ENCODE results near the gene TOP2A. TPM values are rescaled to one million over a fixed set of nuclear protein-coding genes. Genes with fewer than 3 reads are reported as not detected.

Gene TOP2A
- total RNA-seq, 1 donor from 2014 or later, result 3.3 TPM

- H3K36me3 ChIP-seq, result peaks cover 52% of the 10 kb centered on the region
Observed at GRCh38 chr17:40349477-40349894, 68.2 kb downstream of the TOP2A start.

DNA sequence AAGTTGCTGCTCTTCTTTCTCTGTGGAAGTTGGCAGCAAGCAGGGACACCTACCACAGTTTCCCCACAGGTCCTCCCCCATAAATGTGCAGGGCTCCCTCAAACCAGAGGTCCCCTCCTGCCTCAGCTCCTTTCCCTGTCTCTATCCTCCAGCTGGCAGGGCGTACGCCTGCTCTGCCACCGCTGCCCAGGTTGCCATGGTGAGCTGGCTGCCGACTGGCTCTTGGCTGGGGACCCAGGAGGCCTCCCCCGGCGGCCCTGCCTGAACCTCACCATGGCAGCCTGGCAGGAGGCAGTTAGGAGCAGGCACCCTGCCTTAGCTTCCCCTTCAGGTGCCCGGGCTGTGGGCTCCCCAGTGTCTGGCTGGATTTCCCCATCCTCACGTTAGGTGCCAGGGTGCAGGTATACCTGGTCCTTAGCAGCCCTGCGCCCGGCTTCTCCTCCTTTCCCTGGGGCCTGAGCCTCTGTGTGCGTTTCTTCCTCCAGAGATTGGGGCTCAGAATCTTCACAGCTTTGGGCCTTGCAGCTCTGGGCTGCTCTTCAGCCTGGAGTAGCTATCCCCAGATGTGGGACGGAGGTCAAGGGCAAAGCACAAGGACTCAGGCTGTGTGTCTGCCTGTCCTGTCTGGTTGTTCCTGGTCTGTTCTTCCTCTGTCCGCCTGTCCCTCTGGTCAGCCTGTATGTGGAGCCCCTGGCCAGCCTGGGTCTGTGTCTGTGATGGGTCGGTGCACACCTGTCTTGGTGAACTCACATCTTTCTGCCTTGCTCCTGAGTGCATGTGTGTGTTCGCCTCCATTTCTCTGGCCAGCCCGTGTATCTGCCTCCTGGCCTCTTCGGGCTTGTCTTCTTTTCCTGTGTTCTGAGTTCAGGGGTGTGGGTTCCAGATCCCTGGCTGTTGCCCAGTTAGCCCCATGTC is 68.9 kb downstream of the TOP2A start:
- intact Hi-C loops (cut with DNase I), result no loop called here
- Histone ChIP-seq H3K9me3 (no peaks in the 10 kb centered on the region), H3K27me3 (no peaks in the 10 kb centered on the region), H3K36me3 (peaks cover 45% of the 10 kb centered on the region), H3K27ac (peak overlapping the region; percentile 55), H3K4me3 (no peak overlapping the region), H3K4me1 (peaks cover 68% of the 10 kb centered on the region)
- no peak for TF ChIP-seq CTCF (IDR thresholded peaks at IDR 0.05)
- DNase-seq, result peak; percentile 82
- no peak for ATAC-seq

More at GRCh38 chr17:40349477-40349894, 68.2 kb downstream of the TOP2A start:
- peaks cover 65% of the 10 kb centered on the region for H3K4me1 ChIP-seq
- intact Hi-C loops (cut with DNase I), result no loop called here
- TF ChIP-seq CTCF (IDR thresholded peaks at IDR 0.05), result no peak
- no peaks in the 10 kb centered on the region for H3K9me3 ChIP-seq
- peak; percentile 2 for ATAC-seq
- H3K27ac ChIP-seq, result peak overlapping the region; percentile 40
- no peak for DNase-seq
- H3K4me3 ChIP-seq, result no peak overlapping the region
- no peaks in the 10 kb centered on the region for H3K27me3 ChIP-seq

GRCh38 chr17:40348136-40348504 is 69.6 kb downstream of the TOP2A start:
- ATAC-seq, result no peak
- no peak overlapping the region for H3K4me3 ChIP-seq
- no peaks in the 10 kb centered on the region for H3K9me3 ChIP-seq
- intact Hi-C loops (cut with DNase I), result no loop called here
- TF ChIP-seq CTCF (IDR thresholded peaks at IDR 0.05), result no peak
- H3K27ac ChIP-seq, result peak overlapping the region; percentile 55
- peaks cover 41% of the 10 kb centered on the region for H3K36me3 ChIP-seq
- DNase-seq, result no peak
- no peaks in the 10 kb centered on the region for H3K27me3 ChIP-seq
- H3K4me1 ChIP-seq, result peaks cover 68% of the 10 kb centered on the region

DNA sequence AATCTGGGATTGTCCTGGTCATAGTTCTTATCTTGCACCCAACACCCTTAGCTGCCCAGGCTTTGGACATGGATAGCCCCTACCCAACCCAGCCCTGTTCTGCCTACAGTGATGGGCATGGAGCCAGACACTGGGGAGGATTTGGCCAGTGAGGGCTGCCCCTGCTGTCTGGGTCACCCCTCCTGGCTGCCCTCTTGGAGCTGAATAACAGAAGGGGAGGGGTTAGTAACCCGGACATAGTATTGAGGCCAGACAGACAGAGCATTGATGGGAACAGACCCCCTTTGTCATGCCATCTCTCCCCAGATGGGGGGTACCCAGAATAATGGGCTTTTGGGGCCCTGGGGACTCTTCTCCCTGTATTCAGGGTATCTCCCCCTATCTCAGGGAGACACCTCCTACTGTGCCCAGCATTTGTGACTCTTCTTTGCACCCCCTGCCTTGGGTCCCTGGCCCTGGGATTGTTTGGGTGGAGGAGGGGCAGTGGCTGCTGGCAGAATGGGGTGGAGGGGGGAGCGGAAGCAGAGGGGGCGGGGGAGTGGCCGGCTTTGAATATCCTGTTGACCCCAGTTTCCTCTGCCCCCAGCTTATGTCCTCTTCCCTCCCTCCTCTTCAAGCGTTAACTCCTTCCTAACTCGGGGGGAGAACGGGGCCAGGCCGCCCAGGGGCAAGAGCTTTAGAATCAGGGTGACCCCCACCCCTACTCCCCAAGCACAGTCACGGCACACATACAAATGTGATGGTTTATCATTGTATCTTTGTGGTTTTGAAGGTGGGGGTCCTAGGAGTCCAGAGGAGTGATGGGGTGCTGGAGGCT is 70.2 kb downstream of the TOP2A start:
- Histone ChIP-seq H3K4me3 (peak overlapping the region; percentile 21), H3K27me3 (no peaks in the 10 kb centered on the region), H3K27ac (peak overlapping the region; percentile 94), H3K9me3 (no peaks in the 10 kb centered on the region), H3K4me1 (peaks cover 68% of the 10 kb centered on the region), H3K36me3 (peaks cover 35% of the 10 kb centered on the region)
- TF ChIP-seq CTCF (IDR thresholded peaks at IDR 0.05), result no peak
- DNase-seq (no peak), ATAC-seq (no peak)
- intact Hi-C loops (cut with DNase I), result no loop called here

DNA sequence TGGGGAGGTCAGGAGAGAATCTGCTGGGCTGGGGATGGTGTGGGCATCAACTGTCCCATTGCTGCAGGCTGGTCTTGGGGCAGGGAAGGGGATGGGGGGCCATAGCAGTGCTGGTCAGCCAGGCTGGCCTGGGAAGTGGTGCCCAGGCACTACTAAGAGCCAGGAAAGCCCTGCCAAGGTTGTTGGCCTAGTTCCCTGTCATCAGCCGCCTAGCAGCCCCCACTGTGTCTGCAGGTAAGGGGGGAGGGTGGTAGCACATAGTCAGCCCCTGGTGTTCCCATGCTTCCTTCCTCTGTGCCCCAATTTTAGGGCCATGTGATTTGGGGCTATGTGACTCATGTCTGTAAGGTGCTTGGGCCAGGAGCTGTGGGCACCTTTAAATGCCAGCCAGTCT is 70.9 kb downstream of the TOP2A start:
- intact Hi-C loops (cut with DNase I), result no loop called here
- H3K27ac ChIP-seq, result peak overlapping the region; percentile 94

More for the DNA sequence above, 70.9 kb downstream of the TOP2A start:
- TF ChIP-seq CTCF (IDR thresholded peaks at IDR 0.05), result no peak
- no peaks in the 10 kb centered on the region for H3K27me3 ChIP-seq
- H3K4me3 ChIP-seq, result peak overlapping the region; percentile 21
- DNase-seq (no peak), ATAC-seq (no peak)
- H3K9me3 ChIP-seq, result no peaks in the 10 kb centered on the region
- peaks cover 27% of the 10 kb centered on the region for H3K36me3 ChIP-seq
- H3K4me1 ChIP-seq, result peaks cover 65% of the 10 kb centered on the region
